ENCODE results near the gene TRAF1.

The TRAF1 gene

DNA sequence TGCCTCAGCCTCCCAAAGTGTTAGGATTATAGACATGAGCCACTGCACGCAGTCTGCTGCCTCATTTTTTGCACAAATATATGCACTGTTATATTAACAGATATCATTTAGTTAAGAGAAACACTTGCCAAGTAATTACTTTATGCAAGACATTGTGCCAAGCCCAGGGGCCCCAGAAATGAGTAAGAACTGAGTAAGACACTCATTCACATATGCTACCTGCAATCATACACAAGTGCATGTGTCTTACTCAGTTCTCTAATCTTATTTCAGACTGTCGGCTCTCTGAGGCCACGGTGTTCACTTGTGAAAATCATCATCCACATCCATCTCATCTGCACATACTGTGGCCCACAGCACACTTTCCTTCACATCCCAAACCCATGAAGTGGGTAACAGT, 16.0 kb downstream of the TRAF1 start:
- DNase-seq (ENCODE audit: low read depth in 2 of 2), result no peak

DNA sequence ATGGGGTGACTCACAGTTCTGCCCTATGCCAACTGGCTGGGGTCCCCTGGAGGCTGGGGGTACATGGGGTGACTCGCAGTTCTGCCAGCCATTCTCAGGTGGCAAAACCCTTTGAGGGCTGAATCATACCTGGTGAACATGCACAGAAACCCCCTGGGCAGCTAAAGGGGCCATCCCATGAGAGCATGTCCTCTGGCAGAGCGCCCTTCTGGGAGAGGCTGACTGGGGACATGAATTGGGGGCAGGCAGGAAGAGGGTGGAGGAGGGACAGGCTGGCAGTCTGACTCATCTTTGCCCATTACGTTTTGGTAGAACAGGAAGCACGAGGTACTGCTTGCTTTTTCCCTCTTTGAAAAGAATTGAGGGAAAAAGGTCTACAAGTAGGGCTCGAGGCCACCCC, 16.7 kb downstream of the TRAF1 start:
- DNase-seq (ENCODE audit: low read depth in 2 of 2), result peak in 1 of 2 donors; percentile 57

DNA sequence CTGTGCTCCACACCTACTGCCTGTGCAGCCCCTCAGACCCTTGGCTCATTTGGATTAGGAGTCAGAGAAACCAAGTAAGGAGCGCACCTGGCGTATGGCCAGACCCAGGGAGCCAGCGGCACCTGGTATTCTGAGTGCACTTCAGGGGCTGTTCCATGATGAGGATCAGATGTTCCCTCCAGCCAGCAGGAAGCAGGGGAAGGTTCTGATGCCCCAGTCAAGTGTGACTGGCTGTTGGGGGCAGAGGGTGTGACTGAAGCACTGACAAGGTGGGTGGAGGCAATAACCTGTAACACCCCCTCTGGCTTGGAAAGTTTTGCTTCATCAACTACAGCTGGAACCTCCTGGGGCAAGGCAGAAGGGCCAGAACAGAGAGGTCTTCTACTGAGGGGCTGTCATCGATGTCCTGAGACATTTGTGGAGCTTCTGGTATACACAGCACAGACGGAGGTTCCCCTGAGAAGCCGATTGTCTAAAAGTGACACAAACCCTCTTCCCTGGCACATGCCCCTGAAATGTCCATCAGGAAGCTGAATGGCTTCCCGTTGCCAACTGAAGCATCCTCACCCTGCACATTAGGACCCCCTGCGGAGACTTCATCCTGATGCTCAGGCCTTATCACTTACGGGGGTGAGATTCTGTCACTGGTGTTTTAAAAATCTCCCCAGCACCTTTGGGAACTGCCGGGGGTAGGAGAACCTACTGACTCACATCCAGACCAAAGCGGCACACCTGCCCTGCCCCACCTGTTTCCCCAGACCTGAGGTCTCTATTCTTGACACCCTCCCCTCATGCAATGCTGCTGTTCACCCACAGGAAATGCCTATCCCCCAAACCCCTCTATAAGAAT, 21.1 kb downstream of the TRAF1 start:
- DNase-seq (ENCODE audit: low read depth in 2 of 2), result no peak

DNA sequence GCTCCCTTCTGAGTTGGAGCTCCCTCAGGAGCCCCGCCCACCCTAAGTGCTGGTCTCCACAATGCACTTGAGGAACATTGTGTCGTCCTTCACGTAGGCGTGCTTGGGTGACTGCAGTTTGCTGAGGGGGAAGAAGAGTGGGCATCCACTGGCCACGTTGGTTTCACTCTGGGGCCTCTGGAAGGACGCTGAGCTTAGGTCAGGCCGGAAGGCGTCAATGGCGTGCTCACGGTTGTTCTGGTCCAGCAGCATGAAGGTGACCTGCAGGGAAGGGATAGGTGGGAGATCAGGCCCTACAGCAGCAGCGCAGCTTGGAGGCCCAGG, 21.7 kb downstream of the TRAF1 start:
- no peak for DNase-seq (ENCODE audit: low read depth in 2 of 2)

DNA sequence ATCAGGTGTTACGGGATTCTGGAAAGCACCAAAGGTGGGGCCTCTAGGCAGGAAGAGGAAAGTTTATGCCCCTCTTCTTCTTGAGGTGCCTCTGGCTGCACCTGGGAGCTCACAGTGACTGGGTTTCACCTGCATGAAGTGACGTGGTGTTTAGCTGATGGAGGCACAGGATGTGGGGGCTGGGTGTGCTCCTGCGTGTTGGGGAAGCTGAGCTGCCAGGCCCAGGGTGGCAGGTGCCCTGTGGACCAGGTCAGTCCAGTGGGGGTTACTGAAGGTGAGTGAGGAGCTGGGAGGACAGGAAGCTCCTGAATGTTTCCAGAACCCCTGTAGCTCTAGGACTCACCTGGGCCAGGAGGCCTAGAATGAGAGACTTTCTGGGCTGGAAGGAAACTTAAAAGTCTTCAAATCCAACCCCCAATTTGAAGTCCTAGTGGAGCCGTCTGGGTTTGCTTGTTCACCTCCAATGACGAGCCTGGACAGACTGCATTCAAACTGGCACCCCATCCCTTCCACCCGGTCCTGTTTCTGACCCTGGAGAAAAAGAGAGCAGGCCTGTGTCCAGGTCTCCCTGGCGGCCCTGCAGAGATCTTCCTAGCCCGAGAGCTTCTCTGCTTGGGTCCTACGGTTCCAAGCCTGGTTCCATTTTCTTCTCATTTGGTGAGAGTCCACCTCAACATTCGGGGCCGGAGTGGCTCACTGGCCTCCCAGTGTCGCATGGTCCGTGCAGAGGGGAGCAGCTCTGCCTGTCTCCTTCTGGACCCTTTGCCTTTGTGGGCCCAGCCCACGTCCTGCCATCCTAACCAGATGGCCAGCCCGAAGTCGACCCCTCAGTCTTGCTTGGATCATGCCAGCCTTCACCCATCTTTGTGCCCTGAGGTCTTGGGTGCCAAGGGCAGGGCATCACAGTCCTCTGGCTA, 22.3 kb downstream of the TRAF1 start:
- no peak for DNase-seq (ENCODE audit: low read depth in 2 of 2)

DNA sequence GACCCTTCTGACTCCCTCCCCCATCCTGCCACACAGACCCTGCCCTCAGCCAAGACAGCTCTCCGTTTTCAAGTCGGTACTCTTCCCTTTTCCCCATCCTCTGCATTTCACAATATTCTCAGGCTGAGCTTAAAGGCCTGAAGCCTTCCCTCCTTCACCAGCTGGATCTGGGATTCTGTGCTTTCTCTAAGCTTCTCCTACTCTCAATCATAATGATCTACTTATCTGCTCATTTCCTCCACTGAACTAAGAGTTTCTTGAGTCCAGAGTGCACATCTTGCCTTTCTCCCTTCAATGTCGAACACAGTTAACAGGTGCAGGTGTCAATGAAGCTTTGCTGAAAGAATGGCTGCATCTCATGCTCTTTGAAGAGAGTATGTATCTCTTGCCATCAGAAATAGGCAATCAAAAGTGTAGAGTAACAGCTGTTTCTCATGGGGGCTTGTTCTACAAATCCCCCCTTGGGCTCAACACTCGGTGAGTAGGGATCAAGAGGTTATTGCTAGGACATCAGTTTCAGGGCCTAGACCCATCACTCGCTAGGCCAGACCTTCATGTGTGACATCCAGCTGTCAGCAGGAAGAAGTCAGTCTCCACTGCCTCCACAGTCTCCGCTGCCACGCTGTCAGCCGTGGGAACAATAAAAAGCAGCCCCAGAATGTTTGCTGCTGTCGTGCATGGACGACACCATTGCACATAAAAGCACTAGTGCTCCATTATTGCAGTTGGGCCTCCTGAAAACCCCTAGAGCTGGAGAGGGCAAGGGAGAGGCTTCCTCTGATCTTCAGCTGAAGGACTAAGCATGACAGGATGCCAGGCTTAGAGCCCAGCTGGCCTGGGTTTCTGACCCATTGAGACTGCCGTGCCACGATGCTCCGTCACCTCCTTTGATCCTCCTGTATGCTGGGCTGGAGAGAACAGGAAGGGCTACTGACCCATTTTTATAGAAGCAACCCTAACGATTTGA, 23.7 kb downstream of the TRAF1 start:
- no peak for DNase-seq (ENCODE audit: low read depth in 2 of 2)

DNA sequence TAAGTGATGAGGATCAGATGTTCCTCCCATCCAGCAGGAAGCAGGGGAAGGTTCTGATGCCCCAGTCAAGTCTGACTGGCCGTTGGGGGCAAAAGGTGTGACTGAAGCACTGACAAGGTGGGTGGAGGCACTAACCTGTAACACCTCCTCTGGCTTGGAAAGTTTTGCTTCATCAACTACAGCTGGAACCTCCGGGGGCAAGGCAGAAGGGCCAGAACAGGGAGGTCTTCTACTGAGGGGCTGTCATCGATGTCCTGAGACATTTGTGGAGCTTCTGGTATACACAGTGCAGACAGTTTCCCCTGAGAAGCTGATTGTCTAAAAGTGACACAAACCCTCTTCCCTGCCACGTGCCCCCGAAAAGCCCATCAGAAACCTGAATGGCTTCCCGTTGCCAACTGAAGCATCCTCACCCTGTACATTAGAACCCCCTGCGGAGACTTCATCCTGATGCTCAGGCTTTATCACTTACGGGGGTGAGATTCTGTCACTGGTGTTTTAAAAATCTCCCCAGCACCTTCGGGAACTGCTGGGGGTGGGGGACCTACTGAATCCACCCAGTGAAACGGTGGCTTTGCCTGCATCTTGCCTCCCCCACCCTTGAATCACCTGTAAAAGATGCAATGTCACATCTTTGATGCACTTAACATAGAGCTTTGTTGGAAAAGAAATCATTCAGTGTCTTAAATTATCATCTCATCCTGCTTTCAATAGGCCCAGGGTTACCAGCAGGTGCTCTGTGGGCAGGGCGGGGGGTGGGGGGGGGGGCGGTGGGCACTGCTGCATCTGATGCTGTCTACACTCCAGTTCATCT, 24.6 kb downstream of the TRAF1 start:
- no peak for DNase-seq (ENCODE audit: low read depth in 2 of 2)

DNA sequence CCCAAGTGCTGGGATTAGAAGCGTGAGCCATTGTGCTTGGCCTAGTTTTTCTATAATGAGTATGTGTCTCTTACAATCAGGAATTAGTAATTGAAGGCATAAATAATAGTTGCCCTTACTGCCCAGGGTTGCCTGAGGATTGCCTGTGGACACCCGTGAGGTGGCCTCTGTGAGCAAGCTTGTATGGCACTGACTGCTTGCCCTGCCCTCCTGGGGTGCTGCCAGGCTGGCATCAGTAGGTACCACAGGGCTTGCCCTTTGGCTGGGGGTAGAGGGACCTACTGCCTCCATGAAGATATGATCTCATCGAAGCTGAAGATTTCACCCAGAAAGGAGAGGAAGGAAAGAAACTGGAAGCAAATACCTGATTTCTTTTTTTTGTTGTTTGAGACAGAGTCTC, 25.8 kb downstream of the TRAF1 start:
- DNase-seq (ENCODE audit: low read depth in 2 of 2), result no peak

DNA sequence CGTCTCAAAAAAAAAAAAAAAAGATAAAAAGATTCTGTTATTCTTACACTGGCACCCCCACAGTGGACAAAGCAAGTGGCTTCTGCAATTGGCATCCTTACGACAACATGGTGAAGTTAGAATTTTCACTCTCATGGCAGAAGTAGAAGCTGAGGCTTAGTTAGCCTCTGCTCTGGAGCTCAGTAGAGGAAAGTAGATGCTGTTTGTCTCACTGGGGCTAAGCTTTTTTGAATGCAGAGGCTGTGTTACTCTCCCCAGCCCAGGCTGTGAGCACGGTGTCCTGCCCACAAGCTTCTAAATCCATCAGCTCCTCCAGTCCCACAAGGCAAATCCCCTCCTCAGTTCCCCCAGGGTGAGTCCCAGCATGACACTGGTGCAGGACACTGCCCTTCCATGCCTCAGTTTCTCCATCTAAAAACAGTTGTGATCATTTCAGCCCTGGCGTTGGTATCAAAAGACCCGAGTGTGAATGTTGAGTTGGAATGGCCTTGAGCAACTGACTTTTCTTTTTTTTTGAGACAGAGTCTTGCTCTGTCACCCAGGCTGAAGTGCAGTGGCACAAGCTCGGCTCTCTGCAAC, 27.0 kb downstream of the TRAF1 start:
- DNase-seq (ENCODE audit: low read depth in 2 of 2), result no peak

DNA sequence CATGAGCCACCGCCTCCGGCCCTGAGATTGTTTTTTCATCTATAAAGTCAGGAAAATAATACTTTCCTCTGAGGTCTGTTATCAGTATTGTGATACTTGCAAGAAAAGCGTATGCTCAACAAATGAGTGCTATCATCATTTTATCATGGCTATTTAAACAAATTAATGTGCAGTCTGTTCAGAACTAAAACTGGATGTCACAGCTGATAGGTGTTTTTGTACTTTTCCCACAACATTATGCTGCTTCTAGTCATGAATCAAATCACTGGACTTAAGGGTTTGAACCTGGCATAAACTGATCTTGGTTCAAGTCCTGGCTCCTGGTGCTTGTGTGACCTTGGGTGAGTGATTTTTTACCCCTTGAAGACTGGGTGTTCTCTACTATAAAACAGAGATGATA, 28.2 kb downstream of the TRAF1 start:
- DNase-seq (ENCODE audit: low read depth in 2 of 2), result no peak

DNA sequence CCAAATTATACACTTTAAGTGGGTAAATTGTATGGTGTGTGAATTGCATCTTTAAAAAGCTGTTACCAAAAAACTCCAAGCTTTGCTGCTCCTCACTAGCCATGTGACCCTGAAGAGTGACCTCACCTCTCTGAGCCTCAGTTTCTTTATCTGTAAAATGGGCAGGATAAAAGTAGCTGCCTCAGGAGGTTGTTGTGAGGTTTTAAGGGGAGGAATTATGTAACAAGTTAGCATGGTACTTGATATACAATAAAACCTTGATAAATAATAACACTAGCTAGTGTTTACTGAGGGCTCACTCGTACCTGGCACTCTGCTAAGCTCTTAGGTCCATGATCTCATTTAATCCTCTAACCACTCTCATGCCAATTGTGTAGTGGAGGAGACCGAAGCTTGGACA, 30.6 kb downstream of the TRAF1 start:
- DNase-seq (ENCODE audit: low read depth in 2 of 2), result no peak

DNA sequence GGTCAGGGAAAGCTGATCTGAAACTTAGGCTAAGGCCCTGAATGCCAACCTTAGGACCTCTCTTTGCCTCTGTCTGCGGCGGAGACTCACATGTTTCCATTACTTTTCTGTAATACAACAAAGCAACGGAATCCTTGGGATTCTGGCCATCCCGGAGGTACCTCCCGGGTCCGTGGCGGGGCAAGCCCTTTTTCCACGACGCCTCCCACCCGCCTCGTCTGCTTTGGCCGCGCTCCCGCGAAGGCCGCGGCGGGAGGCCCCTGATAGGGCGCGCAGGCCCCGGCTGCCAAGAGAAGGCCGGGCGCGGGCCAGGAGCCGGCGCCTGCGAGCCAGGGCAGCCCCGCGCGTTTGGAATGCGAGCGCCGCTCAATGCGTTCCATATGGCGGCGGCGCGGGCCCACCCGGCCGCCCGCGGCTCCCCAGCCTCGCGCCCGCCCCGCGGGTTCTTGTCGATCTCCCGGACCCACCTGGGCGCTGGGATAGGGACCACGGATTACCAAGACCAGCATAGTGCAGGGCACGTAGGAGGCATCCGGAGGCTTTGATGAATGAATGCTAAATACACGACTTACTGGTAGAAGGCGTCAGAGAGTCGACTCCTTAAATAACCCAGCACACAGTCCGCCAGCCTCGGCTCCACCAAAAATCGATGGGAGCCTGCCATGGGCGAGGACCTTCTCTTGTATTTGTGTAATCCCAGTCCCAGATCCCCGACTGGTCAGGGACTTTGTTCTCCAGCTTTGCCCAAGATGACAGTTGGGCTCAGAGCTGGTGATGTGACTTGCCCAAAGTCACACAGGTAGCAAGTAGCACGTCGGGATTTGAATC, 32.1 kb downstream of the TRAF1 start:
- DNase-seq (ENCODE audit: low read depth in 2 of 2), result no peak

DNA sequence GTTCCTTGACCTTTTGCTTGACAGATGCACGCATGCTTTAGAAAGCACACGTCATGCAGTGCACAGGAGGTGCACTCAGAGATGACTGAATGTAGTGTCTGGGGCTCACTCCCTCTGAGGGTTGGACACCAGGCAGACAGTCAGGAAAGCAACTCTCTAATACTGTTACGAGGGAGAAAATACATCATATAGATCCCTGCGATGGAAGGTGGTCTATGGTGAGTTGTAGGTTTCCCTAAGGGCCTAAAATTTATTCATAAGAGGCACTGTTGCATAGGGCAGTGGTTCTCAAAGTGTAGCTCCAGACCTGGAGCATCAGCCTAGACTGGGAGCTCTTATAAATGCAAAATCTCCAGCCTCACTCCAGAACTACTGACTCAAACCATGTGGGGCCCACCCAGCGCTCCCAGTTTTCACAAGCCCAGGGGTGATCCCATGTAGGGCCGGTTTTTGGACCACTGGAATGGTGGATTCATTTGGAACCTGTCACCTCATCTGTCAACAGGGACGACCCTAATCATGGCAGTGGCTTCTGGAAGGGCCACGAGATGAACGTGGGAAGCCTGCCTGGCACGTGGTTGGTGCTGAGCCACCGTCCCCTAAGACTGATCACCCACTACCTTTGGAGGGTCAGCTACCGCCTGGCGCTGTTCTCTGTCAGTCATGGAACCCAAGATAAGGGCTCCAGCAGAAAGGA, 32.8 kb downstream of the TRAF1 start:
- no peak for DNase-seq (ENCODE audit: low read depth in 2 of 2)

DNA sequence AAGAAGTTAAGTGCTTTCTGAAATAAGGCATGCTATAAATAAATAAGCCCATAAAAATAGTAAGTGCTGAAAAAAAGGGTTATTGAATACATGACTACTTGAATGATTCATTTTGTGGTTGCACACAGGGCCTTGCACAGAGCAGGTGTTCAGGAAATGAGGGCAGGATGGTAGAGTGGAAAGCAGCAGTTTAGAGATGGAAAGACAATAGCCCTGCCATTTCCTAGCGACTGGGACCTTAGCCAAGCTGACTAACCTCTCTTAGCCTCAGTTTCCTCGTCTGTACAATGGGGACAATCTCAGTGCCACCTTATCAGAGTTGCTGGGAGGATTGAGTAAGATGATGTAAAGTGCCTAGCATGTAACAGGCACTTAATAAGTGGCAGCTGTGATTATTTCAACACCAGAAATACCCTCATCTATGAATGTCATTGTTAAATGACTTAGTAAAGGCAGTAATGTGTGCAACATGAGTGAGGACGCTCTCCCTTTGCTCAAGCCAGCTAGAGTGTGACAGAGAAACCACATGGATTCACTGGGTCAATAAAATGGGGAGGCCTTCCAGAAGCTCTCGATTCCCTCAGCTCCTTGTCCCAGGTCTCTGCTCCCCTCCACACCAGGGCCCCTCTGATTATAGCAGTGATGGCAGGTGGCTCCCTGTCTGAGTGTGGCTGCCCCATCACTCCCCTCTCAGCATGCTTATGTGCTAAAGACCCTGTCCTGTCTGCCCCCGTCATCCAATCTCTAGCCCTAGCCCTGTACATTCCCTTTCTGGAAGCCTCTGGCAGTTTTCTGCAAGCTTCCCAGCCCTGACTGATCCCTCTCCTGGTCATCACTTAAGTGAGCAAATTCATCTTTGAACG, 33.6 kb downstream of the TRAF1 start:
- no peak for DNase-seq (ENCODE audit: low read depth in 2 of 2)

DNA sequence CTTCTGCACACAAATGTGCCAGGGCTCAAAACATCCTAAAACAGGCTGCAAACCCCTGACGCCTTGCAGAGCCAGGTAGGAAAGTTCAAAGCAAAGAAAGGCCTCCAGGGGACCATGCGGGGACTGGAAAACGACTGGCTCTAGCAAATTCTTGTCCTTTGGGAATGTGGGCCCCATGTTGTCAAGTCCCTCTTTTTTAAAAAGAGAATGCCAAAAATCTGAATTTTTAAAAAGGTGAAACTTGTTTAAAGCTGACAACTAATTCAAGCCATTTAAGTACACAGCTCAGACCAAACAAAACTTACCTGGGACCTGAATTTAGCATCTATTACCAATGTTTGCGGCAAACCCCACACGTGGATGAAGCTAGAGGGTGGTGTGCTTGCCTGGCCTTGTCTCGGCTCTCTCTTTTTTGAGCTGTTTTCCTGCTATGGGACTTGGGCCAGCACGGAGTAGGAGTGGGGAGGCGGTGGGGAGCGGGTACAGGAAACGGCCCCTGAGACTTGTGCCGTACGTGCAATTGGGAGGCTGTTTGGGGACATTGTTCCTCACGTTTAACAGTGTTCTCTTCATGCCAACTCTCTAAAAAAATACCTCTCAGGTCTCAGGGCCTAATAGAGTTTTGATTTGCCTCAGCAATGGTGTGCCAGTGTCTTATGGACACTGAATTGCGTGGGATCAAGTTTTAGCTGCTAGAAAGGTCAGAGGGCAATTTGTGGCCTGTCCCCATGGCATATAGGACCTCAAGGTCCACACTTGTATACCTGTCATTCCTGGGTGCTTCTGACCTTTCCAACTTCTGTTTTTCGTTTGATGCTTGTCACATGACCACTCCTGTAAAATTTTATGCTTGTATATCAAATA, 34.5 kb downstream of the TRAF1 start:
- DNase-seq (ENCODE audit: low read depth in 2 of 2), result no peak

DNA sequence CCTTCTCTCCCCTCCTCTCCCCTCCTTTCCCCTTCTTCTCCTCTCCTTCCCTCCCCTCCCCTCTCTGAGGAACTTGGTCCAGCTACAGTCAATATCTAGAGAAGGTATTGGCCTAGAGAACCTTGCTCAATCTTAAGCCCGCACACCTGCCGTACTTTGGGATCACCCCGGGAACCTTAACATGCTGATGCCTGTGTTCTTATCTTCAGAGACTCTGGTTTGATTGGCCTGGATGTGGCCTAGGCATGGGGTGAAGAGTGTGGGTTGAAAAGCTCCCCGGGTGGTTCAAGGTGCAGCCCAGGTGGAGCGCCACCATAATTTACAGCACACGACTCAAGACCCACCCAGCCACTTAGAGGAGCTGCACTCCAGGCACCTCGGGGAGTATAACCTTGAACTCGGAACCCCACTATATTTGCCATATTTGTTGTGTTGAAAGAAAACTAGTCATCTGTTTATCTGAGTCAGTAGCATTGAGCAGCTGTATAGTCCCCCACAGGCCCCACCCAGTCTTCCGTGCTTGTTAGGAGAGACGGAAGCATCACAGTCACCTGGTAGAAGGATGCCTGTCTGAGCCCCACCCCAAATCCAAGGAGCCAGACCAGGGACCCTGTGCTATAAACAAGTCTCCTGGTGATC, 35.2 kb downstream of the TRAF1 start:
- DNase-seq (ENCODE audit: low read depth in 2 of 2), result no peak

All from stimulated activated CD8-positive, alpha-beta memory T cell treated with anti-CD3 and anti-CD28 coated beads, Interleukin-2, amount 100 ng/mL, for 1 hour (primary cell).